ENCODE measurements around the gene L3HYPDH.
A peak's percentile ranks its signal among the peaks of the same experiment; 100 is the strongest.
"Not testable (repeated sequence)": the region's sequence is repeated elsewhere in the genome, so short reads cannot be mapped to it uniquely, and the experiment has no call there.

The L3HYPDH gene

GRCh38 chr14:59475709-59476108 is 8.5 kb downstream of the L3HYPDH start:
- DNase-seq, result no peak

- no peak for DNase-seq
Measured at GRCh38 chr14:59474172-59474571, 10.0 kb downstream of the L3HYPDH start.

GRCh38 chr14:59465316-59466135 is 18.7 kb downstream of the L3HYPDH start, which contains the start of gene GPR135:
Gene GPR135 (minus strand): TSS chr14:59465380. CDS start chr14:59465226, 154 bp downstream.
- DNase-seq, result peak; percentile 43

GRCh38 chr14:59464486-59465315 is 19.5 kb downstream of the L3HYPDH start:
- peak; percentile 43 for DNase-seq

- DNase-seq, result no peak
Measured at GRCh38 chr14:59463787-59464485, 20.3 kb downstream of the L3HYPDH start.

GRCh38 chr14:59461891-59462290 is 22.3 kb downstream of the L3HYPDH start:
- no peak for DNase-seq

- DNase-seq, result no peak
Measured at GRCh38 chr14:59460378-59460777, 23.8 kb downstream of the L3HYPDH start.

GRCh38 chr14:59458486-59458885 is 25.7 kb downstream of the L3HYPDH start:
- no peak for DNase-seq

- DNase-seq, result no peak
Measured at GRCh38 chr14:59455411-59455810, 28.8 kb downstream of the L3HYPDH start.

- no peak for DNase-seq
Measured at GRCh38 chr14:59454139-59454538, 30.1 kb downstream of the L3HYPDH start.

GRCh38 chr14:59451849-59452248 is 32.4 kb downstream of the L3HYPDH start:
- no peak for DNase-seq

- no peak for DNase-seq
Measured at GRCh38 chr14:59450716-59451115, 33.5 kb downstream of the L3HYPDH start.

GRCh38 chr14:59448673-59449072 is 35.5 kb downstream of the L3HYPDH start:
- not testable (repeated sequence) for DNase-seq

- no peak for DNase-seq
Measured at GRCh38 chr14:59439256-59439965, 44.8 kb downstream of the L3HYPDH start.

GRCh38 chr14:59438195-59438647 is 46.0 kb downstream of the L3HYPDH start:
- DNase-seq, result no peak

GRCh38 chr14:59435987-59436386 is 48.2 kb downstream of the L3HYPDH start:
- DNase-seq, result no peak

GRCh38 chr14:59435101-59435500 is 49.1 kb downstream of the L3HYPDH start:
- DNase-seq, result no peak

- DNase-seq, result no peak
Measured at GRCh38 chr14:59429790-59430189, 54.4 kb downstream of the L3HYPDH start.

- DNase-seq, result no peak
Measured at GRCh38 chr14:59428581-59429012, 55.6 kb downstream of the L3HYPDH start.

- DNase-seq, result no peak
Measured at GRCh38 chr14:59427653-59428580, 56.3 kb downstream of the L3HYPDH start.

- DNase-seq, result no peak
Measured at GRCh38 chr14:59425322-59425935, 58.8 kb downstream of the L3HYPDH start.

Data from NCI-H510A (cell line).